ENCODE results near the gene HDAC3. TPM values are rescaled to one million over a fixed set of nuclear protein-coding genes. Genes with fewer than 3 reads are reported as not detected.

HDAC3 gene
- total RNA-seq, 1 donor from 2014 or later, result 84.9 TPM

GRCh38 chr5:141633871-141634561 lies 2.6 kb downstream of the HDAC3 start:
- H3K27ac Mint-ChIP-seq (ENCODE audit: unreplicated experiment), result peak overlapping the region; percentile 18
- H3K4me3 Mint-ChIP-seq (ENCODE audit: unreplicated experiment), result peak overlapping the region; percentile 12
- DNase-seq (ENCODE audit: low spot score), result no peak
- no peak for TF ChIP-seq CTCF (IDR thresholded peaks at IDR 0.05; ENCODE audit: unreplicated experiment)
- H3K9me3 Mint-ChIP-seq (ENCODE audit: unreplicated experiment), result no peaks in the 10 kb centered on the region
- peaks cover 17% of the 10 kb centered on the region for H3K36me3 Mint-ChIP-seq (ENCODE audit: low read depth, unreplicated experiment)
- H3K27me3 Mint-ChIP-seq (ENCODE audit: unreplicated experiment), result peaks cover 6% of the 10 kb centered on the region
- H3K4me1 Mint-ChIP-seq (ENCODE audit: unreplicated experiment), result peaks cover 33% of the 10 kb centered on the region

- Mint-ChIP-seq H3K4me1 (ENCODE audit: unreplicated experiment) (peaks cover 32% of the 10 kb centered on the region), H3K4me3 (ENCODE audit: unreplicated experiment) (no peak overlapping the region), H3K27ac (ENCODE audit: unreplicated experiment) (no peak overlapping the region), H3K27me3 (ENCODE audit: unreplicated experiment) (peaks cover 6% of the 10 kb centered on the region), H3K9me3 (ENCODE audit: unreplicated experiment) (no peaks in the 10 kb centered on the region), H3K36me3 (ENCODE audit: low read depth, unreplicated experiment) (peaks cover 28% of the 10 kb centered on the region)
- no peak for DNase-seq (ENCODE audit: low spot score)
- no peak for TF ChIP-seq CTCF (IDR thresholded peaks at IDR 0.05; ENCODE audit: unreplicated experiment)
Measured at GRCh38 chr5:141632650-141633049, 4.0 kb downstream of the HDAC3 start.

GRCh38 chr5:141630570-141631140 lies 6.0 kb downstream of the HDAC3 start:
- Mint-ChIP-seq H3K36me3 (ENCODE audit: low read depth, unreplicated experiment) (peaks cover 44% of the 10 kb centered on the region), H3K27ac (ENCODE audit: unreplicated experiment) (no peak overlapping the region), H3K4me3 (ENCODE audit: unreplicated experiment) (no peak overlapping the region), H3K9me3 (ENCODE audit: unreplicated experiment) (no peaks in the 10 kb centered on the region), H3K4me1 (ENCODE audit: unreplicated experiment) (peaks cover 28% of the 10 kb centered on the region), H3K27me3 (ENCODE audit: unreplicated experiment) (peaks cover 5% of the 10 kb centered on the region)
- no peak for DNase-seq (ENCODE audit: low spot score)
- TF ChIP-seq CTCF (IDR thresholded peaks at IDR 0.05; ENCODE audit: unreplicated experiment), result no peak

GRCh38 chr5:141628175-141628788 lies 8.4 kb downstream of the HDAC3 start:
- H3K27ac Mint-ChIP-seq (ENCODE audit: unreplicated experiment), result no peak overlapping the region
- no peak overlapping the region for H3K4me3 Mint-ChIP-seq (ENCODE audit: unreplicated experiment)
- H3K27me3 Mint-ChIP-seq (ENCODE audit: unreplicated experiment), result peaks cover 1% of the 10 kb centered on the region
- DNase-seq (ENCODE audit: low spot score), result no peak
- TF ChIP-seq CTCF (IDR thresholded peaks at IDR 0.05; ENCODE audit: unreplicated experiment), result no peak
- no peaks in the 10 kb centered on the region for H3K9me3 Mint-ChIP-seq (ENCODE audit: unreplicated experiment)
- H3K4me1 Mint-ChIP-seq (ENCODE audit: unreplicated experiment), result peaks cover 19% of the 10 kb centered on the region
- peaks cover 48% of the 10 kb centered on the region for H3K36me3 Mint-ChIP-seq (ENCODE audit: low read depth, unreplicated experiment)

GRCh38 chr5:141623611-141624010 lies 13.0 kb downstream of the HDAC3 start:
- Mint-ChIP-seq H3K27ac (ENCODE audit: unreplicated experiment) (peak overlapping the region; percentile 70), H3K9me3 (ENCODE audit: unreplicated experiment) (no peaks in the 10 kb centered on the region), H3K36me3 (ENCODE audit: low read depth, unreplicated experiment) (peaks cover 49% of the 10 kb centered on the region), H3K27me3 (ENCODE audit: unreplicated experiment) (peaks cover 1% of the 10 kb centered on the region), H3K4me1 (ENCODE audit: unreplicated experiment) (peaks cover 21% of the 10 kb centered on the region), H3K4me3 (ENCODE audit: unreplicated experiment) (no peak overlapping the region)
- TF ChIP-seq CTCF (IDR thresholded peaks at IDR 0.05; ENCODE audit: unreplicated experiment), result no peak
- DNase-seq (ENCODE audit: low spot score), result no peak

Data from endothelial cell (in vitro differentiated cells).